Lower leg skin (tissue), 4 donors: ENCODE results near the gene SLC44A5. TPM values are rescaled to one million over a fixed set of nuclear protein-coding genes. Genes with fewer than 3 reads are reported as not detected.
"Not testable (repeated sequence)": the region's sequence is repeated elsewhere in the genome, so short reads cannot be mapped to it uniquely, and the experiment has no call there.

ENCODE experiments used
- DNase-seq, 2 donors: peaks; one replicate each; pipeline ENCODE4 v3.0.0-alpha.2; 2019; ENCODE audit warnings: low spot score in 2 of 2
- H3K4me3 ChIP-seq: fragments of 200-600 bp; sonication (generic); 2 replicates; pipeline ENCODE4 v1.5.1; 2017; ENCODE audit warnings: mild to moderate bottlenecking, low read depth; ENCODE audit not compliant: poor library complexity, severe bottlenecking
- POLR2A ChIP-seq, 2 donors: fragments of 450-650 bp; IDR thresholded peaks; one replicate each; pipeline ENCODE4 v1.6.1; 2016 to 2017; ENCODE audit warnings: antibody characterized with exemption in 2 of 2, mild to moderate bottlenecking in 1 of 2, moderate library complexity in 1 of 2
- WGBS, 2 donors: methylation state at CpG; one replicate each; pipeline ENCODE4 v1.1.5; 2018; 5-methylcytosine and 5-hydroxymethylcytosine counted together
- intact Hi-C: fragments of 100-400 bp; cut with DNase I; formaldehyde crosslinking; loops from one replicate; pipeline ENCODE4 v1.15.0; 2023; ENCODE audit warnings: low total_unique reads
- total RNA-seq, 4 donors: library from RNA; depleted of rRNA; stranded (reverse); fragments of >200 nt; gene quantifications; one replicate each; pipeline ENCODE4 v1.1.0, GENCODE V29; 2016
- TF ChIP-seq, protein P1 (sequence below), 3 donors: fragments of 450-650 bp; IDR thresholded peaks; one replicate each; pipeline ENCODE4 v1.5.1; 2016; ENCODE audit warnings: antibody characterized with exemption in 3 of 3, mild to moderate bottlenecking in 3 of 3, moderate library complexity in 2 of 3

Gene SLC44A5
- total RNA-seq: 10 to 100 TPM in 2 of 4 donors, 1 to 10 TPM in 1, under 1 TPM in 1; 0.39 to 25.4 (median 7.7) TPM

- intact Hi-C loops: no loop called here
- no peak for TF ChIP-seq POLR2A (IDR thresholded peaks at IDR 0.05)
- TF ChIP-seq, protein P1, sequence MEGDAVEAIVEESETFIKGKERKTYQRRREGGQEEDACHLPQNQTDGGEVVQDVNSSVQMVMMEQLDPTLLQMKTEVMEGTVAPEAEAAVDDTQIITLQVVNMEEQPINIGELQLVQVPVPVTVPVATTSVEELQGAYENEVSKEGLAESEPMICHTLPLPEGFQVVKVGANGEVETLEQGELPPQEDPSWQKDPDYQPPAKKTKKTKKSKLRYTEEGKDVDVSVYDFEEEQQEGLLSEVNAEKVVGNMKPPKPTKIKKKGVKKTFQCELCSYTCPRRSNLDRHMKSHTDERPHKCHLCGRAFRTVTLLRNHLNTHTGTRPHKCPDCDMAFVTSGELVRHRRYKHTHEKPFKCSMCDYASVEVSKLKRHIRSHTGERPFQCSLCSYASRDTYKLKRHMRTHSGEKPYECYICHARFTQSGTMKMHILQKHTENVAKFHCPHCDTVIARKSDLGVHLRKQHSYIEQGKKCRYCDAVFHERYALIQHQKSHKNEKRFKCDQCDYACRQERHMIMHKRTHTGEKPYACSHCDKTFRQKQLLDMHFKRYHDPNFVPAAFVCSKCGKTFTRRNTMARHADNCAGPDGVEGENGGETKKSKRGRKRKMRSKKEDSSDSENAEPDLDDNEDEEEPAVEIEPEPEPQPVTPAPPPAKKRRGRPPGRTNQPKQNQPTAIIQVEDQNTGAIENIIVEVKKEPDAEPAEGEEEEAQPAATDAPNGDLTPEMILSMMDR (IDR thresholded peaks at IDR 0.05): no peak
- 77 to 91% methylated on average over 1 of the region's 1 CpG for WGBS, 2 donors
- H3K4me3 ChIP-seq: no peak within 1 kb of the TSS
- DNase-seq: no peak
These were observed at the start of gene SLC44A5 for GRCh38 chr1:75611014-75611413. TSS of gene SLC44A5 (minus strand) at chr1:75611114. CDS start at chr1:75541447, 69,667 bp downstream.

DNA sequence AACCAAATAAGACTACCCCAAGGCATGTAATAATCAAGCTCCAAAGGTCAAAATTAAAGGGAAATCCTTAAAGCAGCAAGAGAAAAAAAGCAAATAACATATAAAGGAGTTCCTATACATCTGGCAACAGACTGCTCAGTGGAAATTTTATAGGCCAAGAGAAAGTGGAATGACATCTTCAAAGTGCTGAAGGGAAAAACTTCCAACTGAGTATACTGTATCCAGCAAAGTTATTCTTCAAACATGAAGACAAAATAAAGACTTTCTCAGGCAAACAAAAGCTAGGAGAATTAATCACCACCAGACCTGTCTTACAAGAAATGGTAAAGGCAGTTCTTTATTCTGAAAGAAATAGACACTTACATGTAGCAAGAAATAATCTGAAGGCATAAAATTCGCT, 45.0 kb upstream of the SLC44A5 start:
- intact Hi-C loops: no loop called here
- H3K4me3 ChIP-seq: no peak overlapping the region
- DNase-seq: no peak
- WGBS, 2 donors: 73 to 77% methylated on average over 1 of the region's 1 CpG
- no peak for TF ChIP-seq POLR2A (IDR thresholded peaks at IDR 0.05)
- TF ChIP-seq, protein P1 (IDR thresholded peaks at IDR 0.05): no peak

DNA sequence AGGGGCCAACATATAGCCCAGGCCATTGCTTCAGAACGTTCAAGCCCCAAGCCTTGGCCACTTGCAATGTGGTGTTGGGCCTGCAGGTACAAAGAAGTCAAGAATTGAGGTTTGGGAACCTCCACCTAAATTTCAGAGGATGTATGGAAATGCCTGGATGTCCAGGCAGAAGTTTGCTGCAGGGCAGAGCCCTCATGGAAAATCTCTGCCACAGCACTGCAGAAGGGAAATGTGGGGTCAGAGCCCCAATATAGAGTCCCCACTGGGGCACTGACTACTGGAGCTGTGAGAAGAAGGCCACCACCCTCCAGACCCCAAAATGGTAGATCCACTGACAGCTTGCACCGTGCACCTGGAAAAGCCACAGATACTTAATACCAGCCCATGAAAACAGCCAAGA, 36.3 kb upstream of the SLC44A5 start:
- intact Hi-C loops, H3K4me3 ChIP-seq, DNase-seq: not testable (repeated sequence)
- WGBS, 2 donors: 69 to 83% methylated on average over 2 of the region's 2 CpGs

DNA sequence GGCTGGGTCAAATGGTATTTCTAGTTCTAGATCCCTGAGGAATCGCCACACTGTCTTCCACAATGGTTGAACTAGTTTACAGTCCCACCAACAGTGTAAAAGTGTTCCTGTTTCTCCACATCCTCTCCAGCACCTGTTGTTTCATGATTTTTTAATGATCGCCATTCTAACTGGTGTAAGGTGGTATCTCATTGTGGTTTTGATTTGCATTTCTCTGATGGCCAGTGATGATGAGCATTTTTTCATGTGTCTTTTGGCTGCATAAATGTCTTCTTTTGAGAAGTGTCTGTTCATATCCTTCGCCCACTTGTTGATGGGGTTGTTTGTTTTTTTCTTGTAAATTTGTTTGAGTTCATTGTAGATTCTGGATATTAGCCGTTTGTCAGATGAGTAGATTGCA, 34.2 kb upstream of the SLC44A5 start:
- H3K4me3 ChIP-seq, DNase-seq, intact Hi-C loops: not testable (repeated sequence)
- 90 to 93% methylated on average over 4 of the region's 4 CpGs for WGBS, 2 donors

DNA sequence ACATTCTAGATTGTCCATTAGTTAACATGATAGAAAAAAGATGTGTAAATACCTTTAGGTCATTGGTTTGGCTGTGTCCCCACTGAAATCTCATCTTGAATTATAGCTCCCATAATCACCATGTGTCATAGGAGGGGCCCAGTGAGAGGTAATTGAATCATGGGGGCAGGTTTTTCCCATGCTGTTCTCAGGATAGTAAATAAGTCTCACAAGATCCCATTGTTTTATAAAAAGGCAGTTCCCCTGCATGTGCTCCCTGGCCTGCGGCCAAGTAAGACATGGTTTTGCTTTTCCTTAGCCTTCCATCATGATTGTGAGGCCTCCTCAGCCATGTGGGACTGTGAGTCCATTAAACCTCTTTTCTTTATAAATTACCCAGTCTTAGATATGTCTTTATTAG, 32.5 kb upstream of the SLC44A5 start:
- no peak for DNase-seq
- H3K4me3 ChIP-seq: no peak overlapping the region
- intact Hi-C loops: no loop called here
- WGBS, 2 donors: 42 to 59% methylated on average over 1 of the region's 1 CpG
- TF ChIP-seq, protein P1 (IDR thresholded peaks at IDR 0.05): no peak
- no peak for TF ChIP-seq POLR2A (IDR thresholded peaks at IDR 0.05)

GRCh38 chr1:75641325-75641724, 30.4 kb upstream of the SLC44A5 start:
- 64 to 77% methylated on average over 3 of the region's 3 CpGs for WGBS, 2 donors
- DNase-seq: no peak
- H3K4me3 ChIP-seq: no peak overlapping the region
- TF ChIP-seq, protein P1 (IDR thresholded peaks at IDR 0.05): no peak
- no peak for TF ChIP-seq POLR2A (IDR thresholded peaks at IDR 0.05)
- intact Hi-C loops: no loop called here

- TF ChIP-seq, protein P1 (IDR thresholded peaks at IDR 0.05): no peak
- no peak for TF ChIP-seq POLR2A (IDR thresholded peaks at IDR 0.05)
- intact Hi-C loops: no loop called here
- DNase-seq: no peak
- H3K4me3 ChIP-seq: no peak overlapping the region
These were observed 29.2 kb upstream of the SLC44A5 start for GRCh38 chr1:75640137-75640536.
